Measurements from ENCODE around the gene RHEX. TPM values are rescaled to one million over a fixed set of nuclear protein-coding genes. Genes with fewer than 3 reads are reported as not detected.
"Not testable (repeated sequence)": the region's sequence is repeated elsewhere in the genome, so short reads cannot be mapped to it uniquely, and the experiment has no call there.

Gene RHEX
- total RNA-seq (not detected in 2 replicates), polyA plus RNA-seq (not detected in 2 replicates), polyA minus RNA-seq (ENCODE audit: low replicate concordance) (not detected in 2 replicates)
- not detected in 2 replicates for polyA plus RNA-seq (2012)

GRCh38 chr1:206052919-206053610 lies at the start of gene RHEX:
Gene RHEX (plus strand): TSS chr1:206053173. CDS start chr1:206097829, 44,656 bp downstream.
- H3K4me1 ChIP-seq (ENCODE audit: control insufficient read depth, extremely low read depth, insufficient read depth, low read length); DNase-seq (ENCODE audit: low read depth in 2 of 2); H3K9ac ChIP-seq (ENCODE audit: insufficient read depth, low read length); H2AFZ ChIP-seq (ENCODE audit: low read length); H3K4me2 ChIP-seq (ENCODE audit: extremely low read depth, insufficient read depth, low read length); H3K79me2 ChIP-seq (ENCODE audit: control insufficient read depth, insufficient read depth, low read length); H3K27me3 ChIP-seq (ENCODE audit: control insufficient read depth, insufficient read depth, low read length); H3K9me3 ChIP-seq (ENCODE audit: control insufficient read depth, insufficient read depth, low read depth, low read length); H3K27ac ChIP-seq (ENCODE audit: insufficient read depth, low read length); H4K20me1 ChIP-seq (ENCODE audit: control insufficient read depth, extremely low read depth, insufficient read depth, low read length); H3K36me3 ChIP-seq (ENCODE audit: control insufficient read depth, insufficient read depth, low read length); H3K4me3 ChIP-seq (replicated peaks in 1 of 4; ENCODE audit: control extremely low read depth in 1 of 4, insufficient read depth in 1 of 4, low read depth in 3 of 4, low read length in 4 of 4): not testable (repeated sequence)

GRCh38 chr1:206003854-206004800 lies 48.8 kb upstream of the RHEX start:
- Histone ChIP-seq H3K79me2 (ENCODE audit: control insufficient read depth, insufficient read depth, low read length) (no peaks in the 10 kb centered on the region), H3K9ac (ENCODE audit: insufficient read depth, low read length) (no peak overlapping the region), H3K27me3 (ENCODE audit: control insufficient read depth, insufficient read depth, low read length) (no peaks in the 10 kb centered on the region), H2AFZ (ENCODE audit: low read length) (no peak overlapping the region), H3K27ac (ENCODE audit: insufficient read depth, low read length) (peak overlapping the region; percentile 74), H3K4me2 (ENCODE audit: extremely low read depth, insufficient read depth, low read length) (no peak overlapping the region), H4K20me1 (ENCODE audit: control insufficient read depth, extremely low read depth, insufficient read depth, low read length) (no peaks in the 10 kb centered on the region), H3K4me3 (replicated peaks in 1 of 4; ENCODE audit: control extremely low read depth in 1 of 4, insufficient read depth in 1 of 4, low read depth in 3 of 4, low read length in 4 of 4) (no peak overlapping the region), H3K9me3 (ENCODE audit: control insufficient read depth, insufficient read depth, low read depth, low read length) (no peaks in the 10 kb centered on the region), H3K36me3 (ENCODE audit: control insufficient read depth, insufficient read depth, low read length) (no peaks in the 10 kb centered on the region), H3K4me1 (ENCODE audit: control insufficient read depth, extremely low read depth, insufficient read depth, low read length) (peaks cover 19% of the 10 kb centered on the region)
- peak; percentile 6 for DNase-seq (ENCODE audit: low read depth in 2 of 2)
- TF ChIP-seq EZH2 (IDR thresholded peaks at IDR 0.05; ENCODE audit: low read length, missing control alignments) (no peak), CTCF (conservative IDR thresholded peaks at IDR 0.05 in 1 of 2, IDR thresholded peaks at IDR 0.05 in 1 of 2; ENCODE audit: low read depth in 1 of 2, low read length in 2 of 2) (no peak)

- Histone ChIP-seq H3K79me2 (ENCODE audit: control insufficient read depth, insufficient read depth, low read length) (no peaks in the 10 kb centered on the region), H3K27me3 (ENCODE audit: control insufficient read depth, insufficient read depth, low read length) (no peaks in the 10 kb centered on the region), H3K36me3 (ENCODE audit: control insufficient read depth, insufficient read depth, low read length) (no peaks in the 10 kb centered on the region), H3K4me2 (ENCODE audit: extremely low read depth, insufficient read depth, low read length) (no peak overlapping the region), H4K20me1 (ENCODE audit: control insufficient read depth, extremely low read depth, insufficient read depth, low read length) (no peaks in the 10 kb centered on the region), H2AFZ (ENCODE audit: low read length) (no peak overlapping the region), H3K4me3 (replicated peaks in 1 of 4; ENCODE audit: control extremely low read depth in 1 of 4, insufficient read depth in 1 of 4, low read depth in 3 of 4, low read length in 4 of 4) (no peak overlapping the region), H3K9me3 (ENCODE audit: control insufficient read depth, insufficient read depth, low read depth, low read length) (no peaks in the 10 kb centered on the region), H3K27ac (ENCODE audit: insufficient read depth, low read length) (no peak overlapping the region), H3K9ac (ENCODE audit: insufficient read depth, low read length) (no peak overlapping the region), H3K4me1 (ENCODE audit: control insufficient read depth, extremely low read depth, insufficient read depth, low read length) (peaks cover 19% of the 10 kb centered on the region)
- TF ChIP-seq EZH2 (IDR thresholded peaks at IDR 0.05; ENCODE audit: low read length, missing control alignments), result no peak
- TF ChIP-seq CTCF (conservative IDR thresholded peaks at IDR 0.05 in 1 of 2, IDR thresholded peaks at IDR 0.05 in 1 of 2; ENCODE audit: low read depth in 1 of 2, low read length in 2 of 2), result no peak
- peak; percentile 6 to 33 for DNase-seq (ENCODE audit: low read depth in 2 of 2)
Observed at GRCh38 chr1:206004826-206005225, 48.1 kb upstream of the RHEX start.
